Thymus (tissue), 14 donors: ENCODE data around the gene CFHR2. TPM values are rescaled to one million over a fixed set of nuclear protein-coding genes. Genes with fewer than 3 reads are reported as not detected.
"Not testable (repeated sequence)": the region's sequence is repeated elsewhere in the genome, so short reads cannot be mapped to it uniquely, and the experiment has no call there.

ENCODE experiments used
- DNase-seq, 9 donors: peaks; one replicate each; pipeline ENCODE4 v3.0.0-alpha.2; 2013; ENCODE audit warnings: low spot score in 9 of 9, low read depth in 6 of 9, missing footprints in 1 of 9
- H3K27ac ChIP-seq, 2 donors: one replicate each; pipeline ENCODE4 v1.5.1; 2013; ENCODE audit warnings: control low read depth in 1 of 2, low read depth in 1 of 2, low read length in 1 of 2, mild to moderate bottlenecking in 1 of 2, moderate library complexity in 1 of 2
- H3K27me3 ChIP-seq, 2 donors: one replicate each; pipeline ENCODE4 v1.5.1; 2013; ENCODE audit warnings: low read length in 1 of 2; ENCODE audit not compliant: control insufficient read depth in 2 of 2, insufficient read depth in 1 of 2
- H3K36me3 ChIP-seq, 2 donors: one replicate each; pipeline ENCODE4 v1.5.1; 2013; ENCODE audit warnings: low read length in 1 of 2, mild to moderate bottlenecking in 1 of 2, moderate library complexity in 1 of 2; ENCODE audit not compliant: control insufficient read depth in 2 of 2, insufficient read depth in 2 of 2
- H3K4me1 ChIP-seq, 2 donors: one replicate each; pipeline ENCODE4 v1.5.1; 2013; ENCODE audit warnings: low read length in 2 of 2; ENCODE audit not compliant: control insufficient read depth in 2 of 2, insufficient read depth in 2 of 2
- H3K4me3 ChIP-seq, 2 donors: one replicate each; pipeline ENCODE4 v1.5.1; 2013; ENCODE audit warnings: low read length in 2 of 2, control low read depth in 1 of 2, mild to moderate bottlenecking in 1 of 2
- H3K9me3 ChIP-seq, 2 donors: one replicate each; pipeline ENCODE4 v1.5.1; 2013; ENCODE audit warnings: low read length in 1 of 2, mild to moderate bottlenecking in 1 of 2; ENCODE audit not compliant: control insufficient read depth in 2 of 2, insufficient read depth in 1 of 2
- WGBS: extraction: QIAGEN DNeasy Blood & Tissue Kit; methylation state at CpG from one replicate; pipeline ENCODE4 v1.1.7; 2013; 5-methylcytosine and 5-hydroxymethylcytosine counted together
- long read RNA-seq, 10 donors: transcript quantifications; one replicate each; lab custom pipeline, GENCODE V29; 2026
- polyA plus RNA-seq: library from polyadenylated mRNA; stranded (reverse); fragments of 200-250 nt; gene quantifications from one replicate; pipeline ENCODE4 v1.2.3, GENCODE V29; 2013
- total RNA-seq: library from RNA; stranded (reverse); fragments of 120-200 nt; gene quantifications from one replicate; pipeline ENCODE4 v1.2.4, GENCODE V29; 2013
- donor health status: healthy.

CFHR2 gene
- total RNA-seq, result 0.09 TPM
- not detected for polyA plus RNA-seq
- long read RNA-seq, donor 1, result 0 reads
- long read RNA-seq, donor 2, result 0 reads
- long read RNA-seq, donor 3, result 0 reads
- long read RNA-seq, donor 4, result 0 reads
- long read RNA-seq, donor 5, result 0 reads
- long read RNA-seq, donor 6, result 0 reads
- long read RNA-seq, donor 7, result 0 reads
- long read RNA-seq, donor 8, result 0 reads
- long read RNA-seq, donor 9, result 0 reads
- long read RNA-seq, donor 10, result 0 reads

DNA sequence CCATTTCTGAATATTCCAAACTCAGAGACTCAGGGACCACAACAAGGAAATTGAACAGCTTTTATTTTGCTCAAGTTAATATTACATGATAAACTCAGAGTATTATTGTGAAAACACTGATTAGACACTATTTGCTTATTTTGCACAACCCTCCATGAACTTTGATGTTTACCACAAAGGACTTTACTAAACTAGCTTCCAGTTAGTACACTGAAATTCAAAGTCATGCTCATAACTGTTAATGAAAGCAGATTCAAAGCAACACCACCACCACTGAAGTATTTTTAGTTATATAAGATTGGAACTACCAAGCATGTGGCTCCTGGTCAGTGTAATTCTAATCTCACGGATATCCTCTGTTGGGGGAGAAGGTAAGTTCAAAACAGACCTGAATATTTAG lies at the start of gene CFHR2:
Gene CFHR2, plus strand, starts transcription at position 171 of the 400 bp plus-strand sequence. Its CDS starts 143 bp downstream, at position 314.
- not testable (repeated sequence) for H3K4me3 ChIP-seq, H3K27ac ChIP-seq, H3K36me3 ChIP-seq, H3K27me3 ChIP-seq, DNase-seq, H3K4me1 ChIP-seq, H3K9me3 ChIP-seq
- no CpG with 5 or more reads among the region's 1 CpG for WGBS

- 78% methylated on average over 8 of the region's 8 CpGs for WGBS
- no peaks in the 10 kb centered on the region for H3K9me3 ChIP-seq
- H3K4me3 ChIP-seq, result no peak overlapping the region
- DNase-seq, result no peak
- H3K4me1 ChIP-seq, result no peaks in the 10 kb centered on the region
- H3K27me3 ChIP-seq, result peaks cover 0 to 10% of the 10 kb centered on the region in 2 donors
- H3K36me3 ChIP-seq, result no peaks in the 10 kb centered on the region
- no peak overlapping the region for H3K27ac ChIP-seq
Observed at GRCh38 chr1:196896355-196896754, 47.2 kb upstream of the CFHR2 start.

DNA sequence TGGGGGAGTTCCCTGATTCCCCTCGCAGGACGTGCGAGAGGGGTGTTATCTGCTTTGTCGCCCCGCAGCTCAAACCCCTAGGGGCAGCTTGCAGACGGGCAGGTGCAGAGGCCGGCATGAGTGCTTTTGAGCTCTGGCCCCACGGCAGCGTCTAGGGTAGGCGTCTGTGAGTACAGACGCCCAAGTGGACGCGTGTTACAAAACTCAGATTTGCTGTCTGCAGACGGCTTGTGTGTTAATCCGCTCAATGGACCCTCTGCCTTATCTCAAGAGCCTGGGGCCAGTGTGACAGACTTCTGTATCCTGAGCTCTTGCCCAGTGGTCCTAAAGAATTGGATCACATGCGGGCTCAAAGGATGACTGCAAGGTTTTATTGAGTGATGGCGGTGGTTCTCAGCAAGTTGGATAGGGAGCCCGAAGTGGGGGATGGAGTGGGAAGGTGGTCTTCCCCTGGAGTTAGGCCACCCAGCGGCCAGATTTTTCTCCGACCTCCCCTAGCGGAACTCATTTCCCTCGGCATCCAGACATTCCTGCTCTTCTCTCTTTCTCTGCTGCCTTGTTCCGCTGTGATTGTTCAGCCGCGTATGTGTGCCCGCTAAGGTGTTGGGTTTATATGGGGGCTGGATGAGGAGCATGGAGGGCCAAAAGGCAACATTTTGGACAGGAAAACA lies 46.2 kb upstream of the CFHR2 start:
- peaks cover 0 to 10% of the 10 kb centered on the region in 2 donors for H3K27me3 ChIP-seq
- no peaks in the 10 kb centered on the region for H3K9me3 ChIP-seq
- no peak for DNase-seq
- H3K36me3 ChIP-seq, result no peaks in the 10 kb centered on the region
- H3K4me3 ChIP-seq, result no peak overlapping the region
- H3K27ac ChIP-seq, result no peak overlapping the region
- 26% methylated on average over 26 of the region's 26 CpGs for WGBS
- no peaks in the 10 kb centered on the region for H3K4me1 ChIP-seq

- no peaks in the 10 kb centered on the region for H3K9me3 ChIP-seq
- peaks cover 0 to 5% of the 10 kb centered on the region in 2 donors for H3K27me3 ChIP-seq
- H3K27ac ChIP-seq, result no peak overlapping the region
- DNase-seq, result no peak
- H3K4me3 ChIP-seq, result no peak overlapping the region
- WGBS, result 90% methylated on average over 2 of the region's 2 CpGs
- H3K36me3 ChIP-seq, result no peaks in the 10 kb centered on the region
- no peaks in the 10 kb centered on the region for H3K4me1 ChIP-seq
Observed at GRCh38 chr1:196902344-196902743, 41.2 kb upstream of the CFHR2 start.

GRCh38 chr1:196910215-196910614 lies 33.3 kb upstream of the CFHR2 start:
- Histone ChIP-seq H3K27me3 (no peaks in the 10 kb centered on the region), H3K36me3 (no peaks in the 10 kb centered on the region), H3K4me1 (no peaks in the 10 kb centered on the region), H3K27ac (no peak overlapping the region), H3K9me3 (no peaks in the 10 kb centered on the region), H3K4me3 (no peak overlapping the region)
- no peak for DNase-seq
- over 99% methylated on average over 2 of the region's 2 CpGs for WGBS

- H3K4me3 ChIP-seq, H3K27ac ChIP-seq, H3K9me3 ChIP-seq, H3K27me3 ChIP-seq, H3K4me1 ChIP-seq, DNase-seq, H3K36me3 ChIP-seq: not testable (repeated sequence)
- 67% methylated on average over 5 of the region's 5 CpGs for WGBS
Observed at GRCh38 chr1:196912283-196912682, 31.3 kb upstream of the CFHR2 start.

- not testable (repeated sequence) for H3K27me3 ChIP-seq, H3K4me3 ChIP-seq, DNase-seq, H3K27ac ChIP-seq, H3K4me1 ChIP-seq, H3K36me3 ChIP-seq, H3K9me3 ChIP-seq
- WGBS, result 97% methylated on average over 1 of the region's 1 CpG
Observed at GRCh38 chr1:196926839-196927238, 16.7 kb upstream of the CFHR2 start.

GRCh38 chr1:196932853-196933252 lies 10.7 kb upstream of the CFHR2 start:
- DNase-seq, H3K9me3 ChIP-seq, H3K4me3 ChIP-seq, H3K4me1 ChIP-seq, H3K27ac ChIP-seq, H3K27me3 ChIP-seq, H3K36me3 ChIP-seq: not testable (repeated sequence)
- 96% methylated on average over 2 of the region's 2 CpGs for WGBS

- Histone ChIP-seq H3K27me3 (no peaks in the 10 kb centered on the region), H3K36me3 (no peaks in the 10 kb centered on the region), H3K4me1 (no peaks in the 10 kb centered on the region), H3K4me3 (no peak overlapping the region), H3K27ac (no peak overlapping the region), H3K9me3 (no peaks in the 10 kb centered on the region)
- 95% methylated on average over 32 of the region's 32 CpGs for WGBS
- no peak for DNase-seq
Observed at GRCh38 chr1:196933531-196934189, 9.9 kb upstream of the CFHR2 start.
